GM21825 (cell line): ENCODE measurements around the gene DMAC1.

Experiments used
- ATAC-seq: cut with Tn5 transposase; IDR thresholded peaks from one replicate; pipeline ENCODE4 v1.9.1; 2021; ENCODE audit warnings: mild to moderate bottlenecking, moderate library complexity; ENCODE audit not compliant: unreplicated experiment

DMAC1 gene

GRCh38 chr9:7783635-7784063, 15.9 kb downstream of the DMAC1 start:
- ATAC-seq = no peak

- no peak for ATAC-seq
Measured at GRCh38 chr9:7782400-7783120, 17.0 kb downstream of the DMAC1 start.

GRCh38 chr9:7780261-7780988, 19.2 kb downstream of the DMAC1 start:
- no peak for ATAC-seq

- no peak for ATAC-seq
Measured at GRCh38 chr9:7778851-7779600, 20.6 kb downstream of the DMAC1 start.

GRCh38 chr9:7777771-7778170, 21.8 kb downstream of the DMAC1 start:
- no peak for ATAC-seq

- no peak for ATAC-seq
Measured at GRCh38 chr9:7770111-7770510, 29.5 kb downstream of the DMAC1 start.

- no peak for ATAC-seq
Measured at GRCh38 chr9:7762600-7762999, 37.0 kb downstream of the DMAC1 start.

GRCh38 chr9:7760014-7760415, 39.6 kb downstream of the DMAC1 start:
- no peak for ATAC-seq

- ATAC-seq = peak; percentile 99
Measured at GRCh38 chr9:7756088-7756487, 43.5 kb downstream of the DMAC1 start.

GRCh38 chr9:7752481-7752880, 47.1 kb downstream of the DMAC1 start:
- no peak for ATAC-seq
